Activated T-cell treated with anti-CD3 and anti-CD28 coated beads for 24 hours (primary cell): ENCODE measurements around the gene CDC123.
"Not testable (repeated sequence)": the region's sequence is repeated elsewhere in the genome, so short reads cannot be mapped to it uniquely, and the experiment has no call there.

Source experiments
- DNase-seq: peaks from one replicate; pipeline ENCODE4 v3.0.0-alpha.2; 2020; ENCODE audit warnings: low read depth

The CDC123 gene

DNA sequence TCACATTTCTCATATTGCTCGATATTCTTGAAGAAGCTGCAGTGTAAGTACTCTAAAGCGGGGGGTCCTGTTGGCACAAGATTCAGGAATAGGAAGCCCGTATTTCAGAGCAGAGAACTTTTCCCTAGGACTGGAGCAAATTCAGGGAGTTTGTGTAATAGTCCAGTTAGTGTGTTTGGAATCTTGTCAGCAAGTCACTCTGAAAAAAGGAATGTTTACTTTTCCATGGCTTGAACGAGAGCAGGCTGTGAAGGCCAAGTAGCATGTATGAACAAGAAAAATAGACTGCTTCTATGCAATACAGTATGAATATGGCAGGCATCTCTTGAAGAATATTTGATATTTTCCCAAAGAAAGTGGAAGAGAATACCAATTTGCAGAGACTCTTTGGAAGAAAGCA lies 39.8 kb downstream of the CDC123 start:
- no peak for DNase-seq

DNA sequence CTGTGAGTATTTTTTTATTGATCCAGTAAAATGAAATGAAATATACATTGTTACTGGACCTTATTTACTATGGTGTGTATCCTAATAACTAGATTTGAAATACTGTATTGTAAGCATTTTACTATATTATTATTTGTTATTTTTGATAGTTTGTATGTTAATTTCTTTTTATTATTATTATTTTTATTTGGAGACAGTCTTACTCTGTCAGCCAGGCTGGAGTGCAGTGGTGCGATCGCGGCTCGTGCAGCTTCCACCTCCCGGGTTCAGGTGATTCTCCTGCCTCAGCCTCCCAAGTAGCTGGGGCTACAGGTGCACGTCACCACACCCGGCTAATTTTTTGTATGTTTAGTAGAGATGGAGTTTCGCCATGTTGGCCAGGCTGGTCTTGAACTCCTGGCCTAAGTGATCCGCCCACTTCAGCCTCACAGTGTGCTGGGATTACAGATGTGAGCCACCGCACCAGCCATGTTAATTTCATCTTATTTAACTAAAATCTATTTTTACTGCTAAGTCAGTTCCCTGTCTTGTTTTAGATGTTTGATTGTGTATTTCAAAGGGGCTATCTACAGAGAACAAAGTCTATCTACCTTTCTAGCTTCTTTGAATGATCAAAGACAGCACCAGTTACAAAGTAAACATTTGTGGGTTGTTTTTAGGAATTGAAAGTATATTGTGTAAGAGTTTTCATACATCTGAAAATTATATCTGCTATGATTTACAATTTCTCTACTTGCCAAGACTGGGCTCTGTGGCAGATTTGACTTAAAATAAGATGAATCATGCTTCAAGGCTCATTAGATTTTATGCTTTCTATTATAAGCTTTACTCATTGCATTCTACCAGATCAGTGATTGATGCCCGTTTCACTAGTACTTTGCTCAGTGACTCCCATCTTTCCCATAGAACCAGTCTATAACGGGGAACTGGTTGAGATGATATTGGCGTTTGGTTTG lies 41.6 kb downstream of the CDC123 start:
- no peak for DNase-seq

DNA sequence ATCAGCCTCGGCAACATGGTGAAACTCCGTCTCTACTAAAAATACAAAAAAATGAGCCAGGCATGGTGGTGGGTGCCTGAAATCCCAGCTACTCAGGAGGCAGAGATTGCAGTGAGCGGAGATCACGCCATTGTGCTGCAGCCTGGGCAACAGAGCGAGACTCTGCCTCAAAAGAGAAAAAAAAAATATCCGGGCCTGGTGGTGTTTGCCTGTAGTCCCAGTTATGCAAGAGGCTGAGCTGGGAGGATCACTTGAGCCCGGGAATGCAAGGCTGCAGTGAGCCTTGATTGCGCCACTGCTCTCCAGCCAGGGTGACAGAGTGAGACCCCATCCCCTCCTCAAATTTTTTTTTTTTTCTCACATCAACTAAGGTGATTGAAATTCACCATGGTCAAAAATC lies 42.8 kb downstream of the CDC123 start:
- no peak for DNase-seq

DNA sequence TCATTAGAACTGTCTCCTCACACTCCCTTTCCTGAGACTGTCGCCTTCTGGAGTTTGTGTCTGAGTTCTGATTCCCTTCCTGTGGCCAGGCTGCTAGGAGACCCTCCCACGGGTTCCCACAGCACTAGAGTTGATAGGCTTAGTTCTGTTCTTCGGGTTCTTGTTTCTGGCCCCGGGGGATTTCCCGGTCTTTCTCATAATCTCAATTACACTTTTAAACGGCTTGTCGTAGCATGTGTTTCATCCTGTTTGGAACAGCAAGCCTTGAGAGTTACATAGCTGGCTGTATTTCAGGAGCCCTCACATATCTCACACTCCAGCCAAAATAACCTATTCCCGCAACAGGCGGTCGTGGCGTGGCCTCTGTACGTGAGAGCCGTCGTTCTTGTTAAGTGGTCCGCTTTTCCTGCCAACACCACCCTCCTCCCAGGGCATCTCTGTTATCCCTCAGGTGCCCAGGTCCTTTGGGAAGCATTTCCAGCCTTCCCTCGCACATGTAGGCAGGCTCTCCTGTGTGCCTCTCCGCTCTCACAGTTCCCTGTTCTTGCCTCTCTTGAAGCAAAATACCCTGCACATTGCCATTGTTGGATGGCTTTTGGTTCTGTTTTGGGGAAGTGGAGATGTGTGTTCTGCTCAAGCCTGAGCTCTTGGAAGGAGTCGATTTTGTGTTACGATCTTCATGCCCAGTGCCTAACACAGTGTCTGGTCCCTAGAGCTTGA lies 46.0 kb downstream of the CDC123 start:
- peak; percentile 24 for DNase-seq

DNA sequence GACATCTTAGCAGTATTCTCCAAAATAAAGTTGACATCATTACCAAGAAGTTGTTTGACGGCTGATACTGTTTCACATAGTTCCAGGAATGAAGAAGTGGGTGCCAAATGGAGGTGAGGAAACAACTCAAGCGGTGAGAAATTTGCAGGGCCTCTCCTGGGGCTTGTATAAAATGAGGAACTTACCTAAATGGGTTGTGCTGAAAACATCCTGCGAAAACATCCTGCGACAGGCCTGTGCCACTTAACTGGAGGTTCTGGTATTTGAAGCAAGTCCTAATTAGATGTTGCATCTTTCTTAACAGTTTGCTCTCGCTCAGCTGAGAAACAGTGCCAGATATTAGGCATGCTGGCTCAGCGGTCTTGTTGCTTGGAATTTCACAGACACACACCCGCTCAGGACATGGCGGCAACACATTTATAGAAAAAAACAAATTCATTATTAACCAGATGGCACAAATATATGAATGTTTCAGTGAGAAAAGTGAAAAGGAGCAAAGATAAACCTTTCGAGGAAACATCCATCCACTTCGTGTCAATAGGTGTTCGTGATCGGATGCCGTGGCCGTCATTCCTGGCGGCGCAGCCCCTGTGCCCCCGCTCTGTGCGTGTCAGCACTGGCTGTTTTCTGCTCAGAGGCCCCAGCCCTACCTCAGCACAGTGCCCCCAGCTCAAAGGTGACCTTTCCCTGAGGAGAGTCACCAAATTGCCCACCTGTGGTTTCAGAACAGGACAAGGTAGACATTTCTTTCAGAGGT lies 48.1 kb downstream of the CDC123 start:
- no peak for DNase-seq

DNA sequence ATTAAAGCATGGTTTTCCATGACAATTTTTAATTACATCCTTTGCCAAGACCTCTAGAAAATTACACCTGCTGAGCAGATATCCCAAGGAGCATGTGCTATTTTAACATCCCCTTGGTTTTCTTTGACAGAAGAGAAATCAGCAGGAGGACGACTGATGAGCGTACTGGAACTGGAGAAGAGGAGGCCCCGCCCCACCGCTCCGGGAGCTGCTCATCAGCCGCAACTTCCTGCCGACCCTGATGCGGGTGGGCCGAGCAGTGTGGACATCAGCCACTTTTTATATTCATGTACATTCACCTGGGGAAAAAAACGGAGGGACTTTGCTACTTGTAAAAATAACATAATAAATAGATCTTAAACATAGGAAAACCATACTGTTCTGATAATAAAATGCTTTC lies 54.2 kb downstream of the CDC123 start:
- no peak for DNase-seq

DNA sequence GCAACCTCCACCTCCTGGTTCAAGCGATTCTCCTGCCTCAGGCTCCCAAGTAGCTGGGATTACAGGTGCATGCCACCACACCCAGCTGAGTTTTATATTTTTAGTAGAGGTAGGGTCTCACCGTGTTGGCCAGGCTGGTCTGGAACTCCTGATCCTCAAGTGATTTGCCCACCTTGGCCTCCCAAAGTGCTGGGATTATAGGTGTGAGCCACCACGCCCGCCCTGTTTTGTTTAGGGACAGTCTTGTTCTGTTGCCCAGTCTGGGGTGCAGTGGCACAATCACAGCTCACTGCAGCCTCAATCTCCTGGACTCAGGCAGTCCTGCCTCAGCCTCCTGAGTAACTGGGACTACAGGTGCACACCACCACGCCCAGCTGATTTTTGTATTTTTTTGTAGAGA lies 54.7 kb downstream of the CDC123 start:
- not testable (repeated sequence) for DNase-seq

DNA sequence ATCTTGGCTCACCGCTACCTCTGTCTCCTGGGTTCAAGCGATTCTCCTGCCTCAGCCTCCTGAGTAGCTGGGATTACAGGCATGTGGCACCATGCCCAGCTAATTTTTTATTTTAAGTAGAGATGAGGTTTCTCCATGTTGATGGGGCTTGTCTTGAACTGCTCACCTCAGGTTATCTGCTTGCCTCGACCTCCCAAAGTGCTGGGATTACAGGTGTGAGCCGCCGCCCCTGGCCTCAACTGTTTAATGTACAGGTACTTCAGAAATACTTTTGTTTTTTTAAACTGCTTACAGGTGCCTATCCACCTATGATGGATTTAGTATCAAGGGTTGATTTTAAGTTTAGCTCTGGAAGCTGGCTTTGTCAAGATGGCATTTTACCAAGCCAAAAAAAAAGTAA lies 55.6 kb downstream of the CDC123 start:
- no peak for DNase-seq

DNA sequence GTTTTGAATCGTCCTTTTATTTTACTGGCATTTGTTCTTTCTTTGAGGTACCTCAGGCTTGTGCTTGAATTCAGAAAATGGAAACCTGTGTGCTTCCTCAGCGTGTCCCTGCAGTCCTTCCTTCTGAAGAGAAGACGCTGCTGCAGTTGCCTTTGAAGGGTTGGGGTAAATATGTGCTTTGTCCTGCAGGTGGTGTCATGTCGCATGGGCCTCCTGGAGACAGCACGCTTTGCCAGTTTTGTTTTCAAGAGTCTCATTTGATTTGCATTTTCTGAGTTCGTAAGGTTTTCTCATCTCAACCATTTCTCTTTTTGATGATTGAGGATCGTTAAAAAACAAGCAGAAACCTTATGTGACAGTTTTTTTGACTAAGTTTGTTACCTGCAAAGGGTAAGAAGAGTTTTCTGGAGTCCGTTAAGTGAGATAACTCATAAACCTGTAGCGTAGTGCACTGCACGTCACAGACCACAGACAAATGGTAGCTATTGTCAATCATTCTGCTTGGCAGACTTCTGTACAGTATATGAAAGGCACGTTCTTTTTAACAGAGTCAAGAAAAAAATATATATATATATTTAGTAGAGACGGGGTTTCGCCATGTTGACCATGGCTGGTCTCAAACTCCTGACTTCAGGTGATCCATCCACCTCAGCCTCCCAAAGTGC lies 57.0 kb downstream of the CDC123 start:
- DNase-seq = no peak

DNA sequence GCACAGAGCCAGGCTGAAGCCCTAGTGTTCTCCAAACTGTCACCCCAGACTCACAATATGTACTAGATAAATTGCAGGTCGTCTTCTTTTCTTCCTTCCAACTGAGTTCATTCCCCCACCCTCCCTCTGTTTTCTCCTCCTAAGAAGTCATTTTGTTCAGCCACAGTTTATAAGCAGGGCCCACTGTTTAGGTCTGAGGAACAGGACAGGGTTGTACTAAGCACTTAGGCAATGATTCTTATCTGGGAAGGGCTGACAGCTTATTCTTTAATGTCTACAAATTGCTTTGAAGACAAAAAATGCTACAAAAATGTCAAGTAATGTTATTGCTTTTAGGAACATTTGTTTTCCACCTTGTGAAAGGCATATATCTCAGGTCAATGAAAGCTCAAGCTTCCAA lies 59.1 kb downstream of the CDC123 start:
- no peak for DNase-seq

DNA sequence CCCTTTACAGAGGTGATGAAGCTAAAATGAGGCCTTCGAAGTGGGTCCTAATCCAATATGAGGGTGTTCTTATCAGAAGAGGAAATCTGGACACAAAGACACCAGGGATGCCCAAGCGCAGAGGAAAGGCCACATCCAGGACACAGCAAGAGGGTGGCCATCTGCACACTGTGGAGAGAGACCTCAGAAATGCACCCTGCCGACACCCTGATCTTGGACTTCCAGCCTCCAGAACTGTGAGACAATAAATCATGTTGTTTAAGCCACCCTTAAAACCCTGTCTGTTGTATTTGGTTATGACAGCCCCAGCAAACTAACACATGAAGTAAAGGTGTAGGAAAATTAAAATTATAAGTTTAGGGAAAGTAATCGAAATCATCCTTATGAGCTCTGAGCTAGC lies 64.0 kb downstream of the CDC123 start:
- DNase-seq = no peak

DNA sequence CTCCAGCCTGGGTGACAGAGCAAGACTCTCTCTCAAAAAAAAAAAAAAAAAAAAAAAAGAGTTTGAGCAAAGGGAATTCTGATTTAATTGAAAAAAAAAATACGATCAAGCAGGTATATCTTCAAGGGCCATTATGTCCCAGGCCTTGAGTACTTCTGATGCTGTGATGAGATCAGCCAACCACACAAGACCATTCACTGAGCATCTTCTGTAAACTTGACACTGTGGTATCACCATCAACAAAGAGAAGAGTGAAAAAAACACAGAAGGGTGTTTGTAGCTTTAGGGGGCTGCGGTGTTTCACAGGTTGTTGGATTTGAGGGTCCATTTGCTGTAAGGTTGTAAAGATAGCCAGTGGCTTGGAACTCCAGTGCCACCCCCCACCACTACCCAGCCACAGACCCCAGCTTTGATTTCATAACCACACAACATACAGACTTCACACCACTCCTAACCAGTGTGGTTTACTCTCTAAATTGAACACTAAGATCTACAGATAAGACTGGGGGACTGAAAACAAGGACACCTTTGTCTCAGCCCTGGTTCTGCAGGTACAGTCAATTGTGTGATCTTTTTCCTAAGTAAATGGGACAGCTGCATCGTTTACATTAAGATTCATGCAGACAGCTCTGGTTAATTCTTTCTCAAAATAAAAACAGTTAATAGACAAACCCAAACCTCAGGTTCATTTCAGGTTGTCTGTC lies 66.4 kb downstream of the CDC123 start:
- no peak for DNase-seq

DNA sequence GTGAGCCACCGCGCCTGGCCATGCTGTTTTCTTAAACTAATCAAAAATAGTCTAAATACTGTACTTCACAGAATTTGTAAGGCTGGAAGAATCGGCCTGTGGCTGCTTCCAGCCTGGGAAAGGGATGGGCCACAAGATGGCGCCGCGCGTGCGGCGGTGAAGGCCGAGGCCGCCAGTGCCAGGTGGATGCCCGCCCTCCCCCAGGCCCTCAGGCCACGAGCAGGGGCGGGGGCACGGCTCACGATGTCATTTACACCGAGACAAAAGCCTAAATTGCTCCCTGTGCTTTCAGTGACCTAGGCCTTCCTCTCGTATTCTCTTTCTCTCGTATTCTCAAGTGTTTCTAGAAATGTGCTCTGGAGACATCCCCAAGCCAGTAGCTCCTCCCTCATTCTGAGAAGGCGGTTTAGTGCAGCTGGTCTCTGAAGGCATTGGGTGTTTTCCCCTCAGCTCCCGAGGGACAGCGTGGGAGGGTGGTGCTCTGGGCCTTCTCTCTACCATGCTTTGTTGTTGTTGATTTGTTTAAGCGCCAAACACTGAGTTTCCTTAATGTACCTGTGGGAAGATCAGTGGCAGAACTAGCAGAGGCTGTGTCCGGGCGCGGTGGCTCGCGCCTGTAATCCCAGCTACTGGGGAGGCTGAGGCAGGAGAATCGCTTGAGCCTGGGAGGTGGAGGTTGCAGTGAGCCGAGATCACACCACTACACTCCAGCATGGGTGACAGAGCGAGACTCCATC lies 68.4 kb downstream of the CDC123 start:
- peak; percentile 57 for DNase-seq

DNA sequence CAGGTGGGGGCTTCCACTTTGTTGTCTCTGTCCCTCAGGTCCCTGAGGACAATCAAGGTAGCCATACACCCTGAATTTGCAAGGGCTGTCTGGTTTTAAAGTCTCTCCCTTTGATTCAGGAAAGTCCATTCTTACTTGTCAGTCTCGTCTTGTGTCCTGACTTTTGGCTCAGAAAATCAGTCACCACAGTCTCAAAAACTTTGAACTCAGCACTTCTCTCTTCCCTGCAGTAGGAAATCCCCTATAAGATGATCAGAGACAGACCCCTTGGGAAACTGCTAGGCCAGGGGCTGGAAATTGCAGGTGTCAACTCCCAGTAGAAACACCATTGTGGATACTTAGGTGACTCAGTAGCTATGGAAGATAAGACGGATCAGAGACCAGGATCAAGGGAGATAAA lies 73.1 kb downstream of the CDC123 start:
- no peak for DNase-seq

DNA sequence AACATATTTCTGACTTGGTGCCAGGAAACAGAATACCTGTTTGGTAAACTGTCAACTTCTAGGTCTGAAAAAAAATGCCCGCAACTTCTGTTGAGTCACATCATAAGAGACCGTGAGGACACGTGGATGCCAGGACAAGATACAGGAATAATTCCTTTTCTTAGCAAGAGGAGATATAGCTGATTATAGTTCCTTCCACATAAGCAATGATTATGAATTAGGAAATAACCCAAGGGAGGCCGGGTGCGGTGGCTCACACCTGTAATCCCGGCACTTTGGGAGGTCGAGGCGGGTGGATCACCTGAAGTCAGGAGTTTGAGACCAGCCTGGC lies 75.2 kb downstream of the CDC123 start:
- DNase-seq = no peak

DNA sequence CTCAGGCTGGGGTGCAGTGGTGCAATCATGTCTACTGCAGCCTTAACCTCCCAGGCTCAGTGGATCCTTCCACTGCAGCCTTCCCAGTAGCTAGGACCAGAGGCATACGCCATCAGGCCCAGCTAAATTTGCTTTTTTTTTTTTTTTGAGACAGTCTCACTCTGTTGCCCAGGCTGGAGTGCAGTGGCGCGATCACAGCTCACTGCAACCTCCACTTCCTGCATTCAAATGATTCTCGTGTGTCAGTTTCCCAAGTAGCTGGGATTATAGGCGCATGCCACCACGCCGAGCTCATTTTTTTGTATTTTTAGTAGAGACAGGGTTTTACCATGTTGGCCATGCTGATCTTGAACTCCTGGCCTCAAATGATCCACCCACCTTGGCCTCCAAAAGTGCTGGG lies 81.9 kb downstream of the CDC123 start:
- DNase-seq = not testable (repeated sequence)

DNA sequence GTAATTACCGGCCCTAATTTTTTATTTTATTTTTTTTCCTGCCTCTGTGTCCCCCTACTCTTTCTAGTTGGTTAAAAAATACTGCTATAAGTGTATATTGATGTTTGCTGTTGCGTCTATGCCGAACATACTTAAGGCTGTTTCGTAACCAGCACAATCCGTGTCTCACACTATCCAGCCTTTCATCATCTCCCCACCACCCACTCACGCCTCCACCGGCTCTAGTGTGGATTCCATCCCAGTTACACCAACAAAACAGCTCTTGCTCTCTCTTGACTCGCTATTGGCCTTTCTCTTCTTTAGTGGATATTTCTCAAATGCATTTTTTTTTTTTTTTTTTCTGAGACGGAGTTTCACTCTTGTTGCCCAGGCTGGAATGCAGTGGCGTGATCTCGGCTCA lies 83.3 kb downstream of the CDC123 start:
- DNase-seq = no peak

DNA sequence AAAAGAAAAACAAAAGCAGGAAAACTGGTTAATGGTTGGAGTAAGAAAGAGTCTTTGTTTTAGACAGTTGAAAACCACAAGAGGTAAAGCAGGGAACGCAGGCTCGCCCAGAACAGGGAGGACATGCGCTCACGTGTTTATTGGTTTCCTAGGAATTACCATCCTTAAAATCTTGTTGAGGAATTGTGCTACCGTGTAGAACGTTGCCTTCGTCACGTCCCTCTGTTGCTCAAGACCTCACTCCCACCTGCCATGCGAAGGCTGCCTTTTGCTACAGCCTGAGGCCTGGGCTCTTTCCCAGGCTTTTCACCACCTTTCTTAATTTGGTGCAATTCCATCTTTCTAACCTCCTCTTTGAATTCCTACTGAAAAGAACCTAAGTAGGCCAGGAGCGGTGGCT lies 91.8 kb downstream of the CDC123 start:
- DNase-seq = no peak

DNA sequence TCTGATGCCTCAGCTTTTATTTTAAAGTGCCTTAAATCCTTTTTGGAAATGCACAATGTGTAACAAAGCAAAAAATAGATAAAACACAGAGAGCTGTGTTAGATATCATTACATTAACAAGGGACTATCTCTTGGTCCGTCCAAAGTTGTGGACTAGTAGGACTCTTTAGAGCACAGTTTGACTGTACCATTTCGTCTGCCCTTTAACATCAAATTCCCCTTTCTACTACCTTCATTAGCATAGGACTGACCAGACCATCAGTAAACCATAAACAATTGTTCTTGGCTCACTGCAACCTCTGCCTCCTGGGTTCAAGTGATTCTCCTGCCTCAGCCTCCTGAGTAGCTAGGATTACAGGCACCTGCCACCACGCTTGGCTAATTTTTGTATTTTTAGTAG lies 101.8 kb downstream of the CDC123 start:
- not testable (repeated sequence) for DNase-seq

DNA sequence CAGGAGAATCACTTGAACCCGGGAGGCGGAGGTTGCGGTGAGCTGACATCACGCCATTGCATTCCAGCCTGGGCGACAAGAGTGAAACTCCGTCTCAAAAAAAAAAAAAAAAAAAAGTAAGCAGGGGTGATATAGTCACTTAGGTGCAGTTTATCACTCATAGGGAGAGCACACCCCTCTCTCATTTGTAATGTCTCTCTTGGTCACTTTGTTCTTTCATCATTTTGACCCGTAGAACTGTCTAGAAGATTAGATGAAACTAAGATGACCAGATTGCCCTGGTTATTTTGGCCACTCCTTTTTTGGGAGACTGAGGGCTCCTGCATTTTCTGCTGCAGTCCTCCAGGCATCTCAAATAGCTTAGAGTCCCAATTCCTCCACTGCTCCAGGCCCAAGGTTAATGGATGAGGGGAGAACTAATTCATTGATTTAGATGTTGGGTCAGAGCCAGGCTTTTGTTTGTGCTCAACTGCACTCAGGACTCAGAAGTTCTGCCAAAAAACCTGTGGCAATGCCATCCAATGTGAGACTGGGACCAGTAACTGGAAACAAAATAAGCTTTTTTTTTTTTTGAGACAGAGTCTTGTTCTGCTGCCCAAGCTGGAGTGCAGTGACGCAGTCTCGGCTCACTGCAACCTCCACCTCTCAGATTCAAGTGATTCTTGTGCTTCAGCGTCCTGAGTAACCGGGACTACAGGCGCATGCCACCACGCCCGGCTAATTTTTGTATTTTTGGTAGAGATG lies 103.4 kb downstream of the CDC123 start:
- no peak for DNase-seq
